Measurements from ENCODE around the gene WBP1. TPM values are rescaled to one million over a fixed set of nuclear protein-coding genes. Genes with fewer than 3 reads are reported as not detected.

WBP1 gene
- total and polyA plus RNA-seq, 2 donors from 2014 or later: 83.9 to 150 TPM

DNA sequence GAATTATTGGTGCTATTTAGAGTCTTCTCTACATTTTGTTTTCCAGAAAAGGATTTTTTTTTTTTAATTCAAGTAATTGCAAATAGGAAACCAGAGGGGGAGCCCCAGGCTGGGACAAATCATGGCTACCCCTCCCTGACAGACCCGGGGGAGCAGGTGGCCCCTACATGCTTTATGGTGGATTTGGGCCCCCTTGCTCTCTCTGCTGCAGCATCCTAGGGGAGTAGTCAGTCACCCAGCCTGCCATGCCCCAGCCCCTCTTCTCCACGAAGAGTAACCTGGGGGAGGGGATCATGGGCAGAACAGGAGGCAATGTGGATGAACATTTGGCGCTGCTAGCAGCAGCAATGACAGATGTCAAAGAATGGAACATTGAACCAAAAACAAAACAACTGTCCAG lies 41.5 kb upstream of the WBP1 start:
- Histone ChIP-seq H3K27ac (ENCODE audit: low read depth in 2 of 2, low read length in 2 of 2) (no peak overlapping the region), H3K4me3 (ENCODE audit: low read length in 3 of 3) (no peak overlapping the region), H3K9me3 (ENCODE audit: control insufficient read depth in 2 of 3, insufficient read depth in 1 of 3, low read length in 3 of 3) (no peaks in the 10 kb centered on the region), H3K4me1 (ENCODE audit: control insufficient read depth in 2 of 3, insufficient read depth in 2 of 3, low read depth in 1 of 3, low read length in 3 of 3) (peaks cover 0 to 17% (median 4%) of the 10 kb centered on the region in 3 donors), H3K9ac (ENCODE audit: low read length in 3 of 3) (no peak overlapping the region), H3K27me3 (ENCODE audit: control insufficient read depth, insufficient read depth, low read length) (no peaks in the 10 kb centered on the region), H3K36me3 (ENCODE audit: control insufficient read depth in 2 of 3, insufficient read depth in 3 of 3, low read length in 3 of 3) (no peaks in the 10 kb centered on the region)
- FAIRE-seq: no peak
- DNase-seq: peak in 1 of 5 donors; percentile 50
- intact Hi-C loops (cut with DNase I): no loop called here
- TF ChIP-seq CTCF (IDR thresholded peaks at IDR 0.05; ENCODE audit: borderline replicate concordance, extremely low read depth, insufficient read depth): no peak

DNA sequence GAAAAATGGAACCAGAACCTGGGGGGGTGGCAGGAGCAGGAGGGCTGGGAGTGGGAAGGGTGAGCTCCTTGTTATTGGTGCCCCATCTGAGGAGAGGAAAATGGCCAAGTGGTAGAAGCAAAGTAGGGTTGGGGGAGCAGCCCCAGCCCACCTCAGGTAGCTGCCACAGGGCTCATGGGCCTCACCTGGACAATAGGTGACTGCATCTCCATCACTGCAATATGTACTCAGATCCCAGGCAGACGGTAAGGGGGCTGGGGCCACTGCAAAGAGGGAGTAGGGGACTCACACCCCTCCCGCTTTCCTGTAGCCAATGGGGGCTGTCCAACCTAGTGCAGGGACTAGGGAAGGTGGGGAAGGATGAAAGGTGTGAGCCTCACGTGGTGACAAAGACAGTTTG lies 41.0 kb upstream of the WBP1 start:
- DNase-seq (peak in 1 of 5 donors; percentile 35), FAIRE-seq (no peak)
- H3K9me3 ChIP-seq (ENCODE audit: control insufficient read depth in 2 of 3, insufficient read depth in 1 of 3, low read length in 3 of 3): no peaks in the 10 kb centered on the region
- no peak overlapping the region for H3K9ac ChIP-seq (ENCODE audit: low read length in 3 of 3)
- no peak overlapping the region for H3K4me3 ChIP-seq (ENCODE audit: low read length in 3 of 3)
- intact Hi-C loops (cut with DNase I): no loop called here
- no peak overlapping the region for H3K27ac ChIP-seq (ENCODE audit: low read depth in 2 of 2, low read length in 2 of 2)
- H3K36me3 ChIP-seq (ENCODE audit: control insufficient read depth in 2 of 3, insufficient read depth in 3 of 3, low read length in 3 of 3): no peaks in the 10 kb centered on the region
- peaks cover 0 to 19% (median 4%) of the 10 kb centered on the region in 3 donors for H3K4me1 ChIP-seq (ENCODE audit: control insufficient read depth in 2 of 3, insufficient read depth in 2 of 3, low read depth in 1 of 3, low read length in 3 of 3)
- no peaks in the 10 kb centered on the region for H3K27me3 ChIP-seq (ENCODE audit: control insufficient read depth, insufficient read depth, low read length)
- TF ChIP-seq CTCF (IDR thresholded peaks at IDR 0.05; ENCODE audit: borderline replicate concordance, extremely low read depth, insufficient read depth): no peak

- no peak overlapping the region for H3K4me3 ChIP-seq (ENCODE audit: low read length in 3 of 3)
- H3K9ac ChIP-seq (ENCODE audit: low read length in 3 of 3): no peak overlapping the region
- intact Hi-C loops (cut with DNase I): no loop called here
- DNase-seq: peak in 1 of 5 donors; percentile 32
- no peak for FAIRE-seq
- no peaks in the 10 kb centered on the region for H3K9me3 ChIP-seq (ENCODE audit: control insufficient read depth in 2 of 3, insufficient read depth in 1 of 3, low read length in 3 of 3)
- H3K27me3 ChIP-seq (ENCODE audit: control insufficient read depth, insufficient read depth, low read length): no peaks in the 10 kb centered on the region
- no peaks in the 10 kb centered on the region for H3K36me3 ChIP-seq (ENCODE audit: control insufficient read depth in 2 of 3, insufficient read depth in 3 of 3, low read length in 3 of 3)
- no peak for TF ChIP-seq CTCF (IDR thresholded peaks at IDR 0.05; ENCODE audit: borderline replicate concordance, extremely low read depth, insufficient read depth)
- H3K27ac ChIP-seq (ENCODE audit: low read depth in 2 of 2, low read length in 2 of 2): no peak overlapping the region
- H3K4me1 ChIP-seq (ENCODE audit: control insufficient read depth in 2 of 3, insufficient read depth in 2 of 3, low read depth in 1 of 3, low read length in 3 of 3): peaks cover 0 to 19% (median 4%) of the 10 kb centered on the region in 3 donors
Observed at GRCh38 chr2:74417763-74418162, 40.5 kb upstream of the WBP1 start.

DNA sequence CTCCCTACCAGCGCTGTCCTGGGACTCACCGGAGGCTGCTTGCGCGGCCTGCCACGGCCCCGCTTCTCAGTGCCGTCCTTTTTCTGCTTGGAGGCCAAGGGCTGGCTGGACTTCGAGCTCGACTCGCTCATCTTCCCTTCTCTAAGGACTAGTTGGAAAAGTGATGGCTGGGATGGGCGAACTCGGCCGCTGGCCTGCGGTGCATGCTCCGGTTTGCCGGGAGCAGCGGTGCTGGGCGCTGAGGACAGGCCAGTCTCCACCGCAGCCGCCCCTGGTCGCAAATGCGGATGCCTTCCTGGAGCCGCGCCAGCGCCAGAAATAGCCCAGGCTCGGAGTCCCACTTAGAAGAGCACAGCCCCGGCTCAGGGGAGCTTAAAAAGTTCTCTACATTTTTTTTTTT lies 39.9 kb upstream of the WBP1 start:
- Histone ChIP-seq H3K36me3 (ENCODE audit: control insufficient read depth in 2 of 3, insufficient read depth in 3 of 3, low read length in 3 of 3) (no peaks in the 10 kb centered on the region), H3K4me3 (ENCODE audit: low read length in 3 of 3) (no peak overlapping the region), H3K27ac (ENCODE audit: low read depth in 2 of 2, low read length in 2 of 2) (no peak overlapping the region), H3K27me3 (ENCODE audit: control insufficient read depth, insufficient read depth, low read length) (no peaks in the 10 kb centered on the region), H3K9ac (ENCODE audit: low read length in 3 of 3) (no peak overlapping the region), H3K9me3 (ENCODE audit: control insufficient read depth in 2 of 3, insufficient read depth in 1 of 3, low read length in 3 of 3) (no peaks in the 10 kb centered on the region), H3K4me1 (ENCODE audit: control insufficient read depth in 2 of 3, insufficient read depth in 2 of 3, low read depth in 1 of 3, low read length in 3 of 3) (peaks cover 0 to 16% (median 1%) of the 10 kb centered on the region in 3 donors)
- no peak for FAIRE-seq
- TF ChIP-seq CTCF (IDR thresholded peaks at IDR 0.05; ENCODE audit: borderline replicate concordance, extremely low read depth, insufficient read depth): no peak
- intact Hi-C loops (cut with DNase I): no loop called here
- DNase-seq: peak in 2 of 5 donors; percentile 46 to 73

Data from kidney (tissue), 14 donors.